ENCODE data around the gene TMEM167B. TPM values are rescaled to one million over a fixed set of nuclear protein-coding genes. Genes with fewer than 3 reads are reported as not detected.
A peak's percentile ranks its signal among the peaks of the same experiment; 100 is the strongest.
"Not testable (repeated sequence)": the region's sequence is repeated elsewhere in the genome, so short reads cannot be mapped to it uniquely, and the experiment has no call there.

The TMEM167B gene
- total RNA-seq, 1 experiment from 2014 or later, result 23.6 TPM

DNA sequence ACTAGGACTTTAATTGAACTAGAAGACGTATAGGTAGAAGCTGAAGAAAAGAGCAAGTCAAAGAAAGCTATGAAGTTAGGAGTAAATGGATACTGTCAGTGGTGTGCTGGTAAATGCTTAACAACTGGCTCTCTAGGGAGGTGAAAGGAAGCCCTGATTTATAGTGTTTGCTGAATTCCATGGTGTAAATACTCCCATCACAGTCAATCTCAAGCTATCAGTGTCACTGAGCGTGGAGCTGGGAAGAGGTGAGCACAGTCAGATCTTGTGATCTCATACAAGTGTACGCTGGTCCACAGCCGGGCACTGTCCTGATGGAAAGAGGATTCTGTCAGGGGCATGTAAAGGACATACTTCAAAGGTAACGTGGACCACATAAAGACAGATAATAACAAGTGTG is 51.7 kb downstream of the TMEM167B start:
- TF ChIP-seq, protein P1, sequence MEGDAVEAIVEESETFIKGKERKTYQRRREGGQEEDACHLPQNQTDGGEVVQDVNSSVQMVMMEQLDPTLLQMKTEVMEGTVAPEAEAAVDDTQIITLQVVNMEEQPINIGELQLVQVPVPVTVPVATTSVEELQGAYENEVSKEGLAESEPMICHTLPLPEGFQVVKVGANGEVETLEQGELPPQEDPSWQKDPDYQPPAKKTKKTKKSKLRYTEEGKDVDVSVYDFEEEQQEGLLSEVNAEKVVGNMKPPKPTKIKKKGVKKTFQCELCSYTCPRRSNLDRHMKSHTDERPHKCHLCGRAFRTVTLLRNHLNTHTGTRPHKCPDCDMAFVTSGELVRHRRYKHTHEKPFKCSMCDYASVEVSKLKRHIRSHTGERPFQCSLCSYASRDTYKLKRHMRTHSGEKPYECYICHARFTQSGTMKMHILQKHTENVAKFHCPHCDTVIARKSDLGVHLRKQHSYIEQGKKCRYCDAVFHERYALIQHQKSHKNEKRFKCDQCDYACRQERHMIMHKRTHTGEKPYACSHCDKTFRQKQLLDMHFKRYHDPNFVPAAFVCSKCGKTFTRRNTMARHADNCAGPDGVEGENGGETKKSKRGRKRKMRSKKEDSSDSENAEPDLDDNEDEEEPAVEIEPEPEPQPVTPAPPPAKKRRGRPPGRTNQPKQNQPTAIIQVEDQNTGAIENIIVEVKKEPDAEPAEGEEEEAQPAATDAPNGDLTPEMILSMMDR (conservative IDR thresholded peaks at IDR 0.05), result no peak
- no peak for TF ChIP-seq EZH2 (IDR thresholded peaks at IDR 0.05; ENCODE audit: low read depth)
- H3K27ac ChIP-seq, result no peak overlapping the region
- POLR2A ChIA-PET (ENCODE audit: unreplicated experiment), result no interaction called here
- no peaks in the 10 kb centered on the region for H4K20me1 ChIP-seq (ENCODE audit: insufficient read depth)
- peak in 1 of 2 experiments; percentile 22 for DNase-seq
- H2AFZ ChIP-seq, result no peak overlapping the region
- intact Hi-C loops (cut with micrococcal nuclease; ENCODE audit: unreplicated experiment), result no loop called here
- no peak overlapping the region for H3K4me3 ChIP-seq
- no TSS peak for BruUV-seq (replicated peaks)
- H3K9me3 ChIP-seq (ENCODE audit: insufficient read depth, low read depth), result no peaks in the 10 kb centered on the region
- no peaks in the 10 kb centered on the region for H3K79me2 ChIP-seq (ENCODE audit: low read depth)
- no peaks in the 10 kb centered on the region for H3K36me3 ChIP-seq (ENCODE audit: low read depth)
- CTCF ChIA-PET, result no interaction called here
- H3K9me2 ChIP-seq (ENCODE audit: insufficient read depth), result no peaks in the 10 kb centered on the region
- H3F3A ChIP-seq (ENCODE audit: insufficient read depth, low read depth), result peaks cover 8% of the 10 kb centered on the region; the same call in 1 of the 2 replicates
- no peaks in the 10 kb centered on the region for H3K27me3 ChIP-seq (ENCODE audit: insufficient read depth, low read depth)
- no peak overlapping the region for H3K4me2 ChIP-seq
- no peaks in the 10 kb centered on the region for H3K4me1 ChIP-seq (replicated peaks; ENCODE audit: insufficient read depth)

DNA sequence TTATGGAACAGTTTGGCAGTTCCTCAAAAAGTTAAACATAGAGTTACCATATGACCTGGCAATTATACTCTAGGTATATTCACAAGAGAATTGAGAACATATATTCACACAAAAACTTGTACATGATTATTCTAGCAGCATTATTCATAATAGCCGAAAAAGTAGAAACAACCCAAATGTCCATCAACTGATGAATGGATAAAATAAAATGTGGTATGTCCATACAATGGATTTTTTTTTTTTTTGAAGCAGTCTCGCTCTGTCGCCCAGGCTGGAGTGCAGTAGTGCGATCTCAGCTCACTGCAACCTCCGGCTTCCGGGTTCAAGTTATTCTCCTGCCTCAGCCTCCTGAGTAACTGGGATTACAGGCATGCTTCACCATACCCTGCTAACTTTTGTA is 52.2 kb downstream of the TMEM167B start:
- POLR2A ChIA-PET (ENCODE audit: unreplicated experiment); H3K4me3 ChIP-seq; H3K9me3 ChIP-seq (ENCODE audit: insufficient read depth, low read depth); H3K79me2 ChIP-seq (ENCODE audit: low read depth); H3K27me3 ChIP-seq (ENCODE audit: insufficient read depth, low read depth); intact Hi-C loops (cut with micrococcal nuclease; ENCODE audit: unreplicated experiment); CTCF ChIA-PET; H3K27ac ChIP-seq; H3K36me3 ChIP-seq (ENCODE audit: low read depth); H3K4me2 ChIP-seq; H3K9me2 ChIP-seq (ENCODE audit: insufficient read depth); H4K20me1 ChIP-seq (ENCODE audit: insufficient read depth); H3F3A ChIP-seq (ENCODE audit: insufficient read depth, low read depth); DNase-seq; H3K4me1 ChIP-seq (replicated peaks; ENCODE audit: insufficient read depth); BruUV-seq (replicated peaks); H2AFZ ChIP-seq: not testable (repeated sequence)

Other genes with a start within 250 kb of the TMEM167B start
- not detected in 2 replicates for gene AKNAD1, start 233.7 kb upstream of the TMEM167B start, total RNA-seq (2021)
- 51.5 and 51.7 TPM in 2 replicates for gene GPSM2, start 213.8 kb upstream of the TMEM167B start, total RNA-seq (2021)
- 23.7 and 30.1 TPM in 2 replicates for gene CLCC1, start 127.3 kb upstream of the TMEM167B start, total RNA-seq (2021)
- 6.4 and 8.3 TPM in 2 replicates for gene WDR47, start 48.7 kb upstream of the TMEM167B start, total RNA-seq (2021)
- gene TAF13, start 14.8 kb upstream of the TMEM167B start, total RNA-seq (2021), result 23.2 and 30.1 TPM in 2 replicates
- gene ELAPOR1, start 23.4 kb downstream of the TMEM167B start, total RNA-seq (2021), result 0.95 and 2.0 TPM in 2 replicates
- gene SARS1, start 123.2 kb downstream of the TMEM167B start, total RNA-seq (2021), result 206 and 279 TPM in 2 replicates
- 19.0 and 19.5 TPM in 2 replicates for gene CELSR2, start 158.8 kb downstream of the TMEM167B start, total RNA-seq (2021)
- 26.4 and 28.6 TPM in 2 replicates for gene PSRC1, start 192.4 kb downstream of the TMEM167B start, total RNA-seq (2021)
- not detected in 2 replicates for gene MYBPHL, start 216.2 kb downstream of the TMEM167B start, total RNA-seq (2021)

Measured in PC-9 (cell line).